Activated T-helper 9 cell treated with anti-CD3 and anti-CD28 coated beads, Interleukin-2, amount 50 U/mL, for 16 hours (primary cell): ENCODE data around the gene SNRNP27.

Source experiments
- DNase-seq: peaks from one replicate; pipeline ENCODE4 v3.0.0-alpha.2; 2020; ENCODE audit warnings: low read depth

SNRNP27 gene

GRCh38 chr2:69916106-69916505 lies 22.4 kb downstream of the SNRNP27 start:
- no peak for DNase-seq

- no peak for DNase-seq
Observed at GRCh38 chr2:69917852-69918251, 24.1 kb downstream of the SNRNP27 start.

GRCh38 chr2:69918401-69918800 lies 24.6 kb downstream of the SNRNP27 start:
- no peak for DNase-seq

- no peak for DNase-seq
Observed at GRCh38 chr2:69923116-69923515, 29.4 kb downstream of the SNRNP27 start.

- DNase-seq, result no peak
Observed at GRCh38 chr2:69926849-69927515, 33.2 kb downstream of the SNRNP27 start.

GRCh38 chr2:69931832-69932595 lies 38.3 kb downstream of the SNRNP27 start:
- DNase-seq, result no peak

- DNase-seq, result no peak
Observed at GRCh38 chr2:69932596-69932922, 38.8 kb downstream of the SNRNP27 start.

GRCh38 chr2:69933254-69933828 lies 39.6 kb downstream of the SNRNP27 start:
- no peak for DNase-seq

GRCh38 chr2:69933839-69934613 lies 40.3 kb downstream of the SNRNP27 start:
- no peak for DNase-seq

GRCh38 chr2:69934614-69934908 lies 40.8 kb downstream of the SNRNP27 start:
- DNase-seq, result no peak

GRCh38 chr2:69935011-69935410 lies 41.3 kb downstream of the SNRNP27 start:
- no peak for DNase-seq

- DNase-seq, result no peak
Observed at GRCh38 chr2:69936906-69937305, 43.1 kb downstream of the SNRNP27 start.

GRCh38 chr2:69937968-69938367 lies 44.2 kb downstream of the SNRNP27 start:
- no peak for DNase-seq

- no peak for DNase-seq
Observed at GRCh38 chr2:69939722-69940121, 46.0 kb downstream of the SNRNP27 start.

GRCh38 chr2:69940691-69941090 lies 46.9 kb downstream of the SNRNP27 start:
- DNase-seq, result no peak

GRCh38 chr2:69943000-69943842 lies 49.5 kb downstream of the SNRNP27 start:
- no peak for DNase-seq

- DNase-seq, result no peak
Observed at GRCh38 chr2:69943843-69944525, 50.2 kb downstream of the SNRNP27 start.

GRCh38 chr2:69944756-69945155 lies 51.0 kb downstream of the SNRNP27 start:
- DNase-seq, result no peak

- DNase-seq, result no peak
Observed at GRCh38 chr2:69945441-69945840, 51.7 kb downstream of the SNRNP27 start.

GRCh38 chr2:69945941-69946340 lies 52.2 kb downstream of the SNRNP27 start:
- DNase-seq, result no peak
